Spleen (tissue), 7 donors: ENCODE measurements around the gene CELSR3.

Experiments used
- CTCF ChIP-seq, 11 experiments: fragments of 200-600 bp in 7 of 11; fragments of 450-650 bp in 4 of 11; sonication (generic) in 4 of 11; IDR thresholded peaks in 8 of 11; conservative IDR thresholded peaks in 3 of 11; 1 replicate in 7 of 11; 2 replicates in 4 of 11; pipeline versions ENCODE4 v1.4.0 to v1.8.0; 2016 to 2021; ENCODE audit warnings: antibody characterized with exemption in 11 of 11, inconsistent platforms in 4 of 11, mild to moderate bottlenecking in 1 of 11
- POLR2A ChIP-seq, 3 donors: fragments of 450-650 bp; IDR thresholded peaks; one replicate each; pipeline ENCODE4 v1.5.1; 2017; ENCODE audit warnings: antibody characterized with exemption in 3 of 3, mild to moderate bottlenecking in 1 of 3
- donor health status: DM: no; HTN: no; CAD: no; lungs with moderate emphysema.
- donor health status: DM: no; HTN: no; CAD: no.
- donor health status: DM: no; HTN: no; CAD: no.

- TF ChIP-seq CTCF (IDR thresholded peaks at IDR 0.05 in 8 of 11, conservative IDR thresholded peaks at IDR 0.05 in 3 of 11) (no peak), POLR2A (IDR thresholded peaks at IDR 0.05) (no peak)
Observed at GRCh38 chr3:48690846-48691458, 28.3 kb upstream of the CELSR3 start.
